Right forelimb (tissue), 1 donor: ENCODE measurements around the gene LILRA1.
"Not testable (repeated sequence)": the region's sequence is repeated elsewhere in the genome, so short reads cannot be mapped to it uniquely, and the experiment has no call there.

Experiments
- DNase-seq: peaks from one replicate; pipeline ENCODE4 v3.0.0-alpha.2; 2018

LILRA1 gene

DNA sequence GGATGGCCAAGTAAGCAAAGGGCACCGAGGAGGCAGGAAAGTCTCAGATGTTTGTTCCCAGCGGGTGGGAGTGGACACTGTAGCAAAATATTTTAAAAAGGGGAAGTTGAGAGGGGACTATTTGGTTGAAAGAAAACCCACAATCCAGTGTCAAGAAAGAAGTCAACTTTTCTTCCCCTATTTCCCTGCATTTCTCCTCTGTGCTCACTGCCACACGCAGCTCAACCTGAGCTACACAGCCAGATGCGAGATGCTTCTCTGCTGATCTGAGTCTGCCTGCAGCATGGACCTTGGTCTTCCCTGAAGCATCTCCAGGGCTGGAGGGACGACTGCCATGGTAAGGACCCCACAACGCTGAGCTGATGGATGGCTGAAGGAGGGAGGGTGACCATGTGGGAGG lies at the start of gene LILRA1:
Gene LILRA1 (plus strand): TSS at position 188 of the 400 bp plus-strand sequence. CDS start 613 bp downstream, outside the sequence.
- not testable (repeated sequence) for DNase-seq

DNA sequence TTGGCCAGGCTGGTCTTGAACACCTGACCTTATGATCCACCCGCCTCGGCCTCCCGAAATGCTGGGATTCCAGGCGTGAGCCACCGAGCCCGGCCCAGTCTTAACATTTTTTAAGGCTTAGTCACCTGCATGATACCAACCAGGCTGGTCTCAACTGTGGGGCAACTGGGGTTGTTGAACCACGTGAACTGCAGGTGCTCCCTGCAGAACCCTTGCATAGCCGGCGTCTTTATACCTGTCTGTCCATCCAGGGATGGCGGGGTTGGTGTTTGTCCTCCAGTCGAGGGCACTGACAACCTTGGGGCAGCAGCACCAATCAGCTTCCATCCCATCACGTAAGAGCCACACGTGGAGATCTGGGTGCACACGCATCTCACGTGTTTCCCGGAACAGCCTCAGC lies 44.6 kb upstream of the LILRA1 start:
- no peak for DNase-seq

DNA sequence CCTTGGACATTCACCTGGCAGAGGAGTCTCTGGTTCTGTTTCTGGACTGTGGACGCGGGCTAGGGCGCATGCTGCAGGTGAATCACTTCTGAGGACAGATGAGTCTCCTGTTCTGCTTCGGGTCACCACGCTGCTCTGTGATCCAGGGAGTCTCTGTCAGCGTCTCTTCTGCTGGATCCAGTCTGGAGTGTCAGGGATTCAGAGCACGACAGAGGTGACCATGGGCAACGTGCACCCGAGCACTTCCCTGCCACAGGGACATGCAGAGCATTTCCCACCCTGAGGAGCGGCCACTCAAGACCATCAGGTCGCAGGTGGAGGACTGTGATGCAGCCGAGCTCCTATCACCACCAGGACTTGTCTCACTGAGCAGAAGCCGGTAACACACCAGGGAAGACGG lies 44.2 kb upstream of the LILRA1 start:
- no peak for DNase-seq

DNA sequence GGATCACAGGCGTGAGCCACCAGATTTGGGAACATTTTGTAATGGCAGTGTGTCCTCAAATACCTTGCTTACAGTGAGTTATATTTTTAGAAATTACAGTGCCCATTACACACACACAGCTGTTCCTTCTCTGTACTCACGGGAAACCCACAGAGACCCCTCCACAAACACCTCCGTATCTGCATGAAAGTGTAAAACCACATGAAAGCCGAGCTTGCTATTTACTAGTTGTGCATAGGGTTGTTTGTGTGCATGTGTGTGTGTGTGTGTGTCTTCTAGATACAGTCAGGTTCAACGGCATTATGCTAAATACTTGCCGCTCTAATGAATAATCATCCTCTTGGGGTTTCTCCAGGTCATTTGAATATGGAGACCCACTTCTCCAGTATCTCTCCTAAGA lies 42.1 kb upstream of the LILRA1 start:
- no peak for DNase-seq

DNA sequence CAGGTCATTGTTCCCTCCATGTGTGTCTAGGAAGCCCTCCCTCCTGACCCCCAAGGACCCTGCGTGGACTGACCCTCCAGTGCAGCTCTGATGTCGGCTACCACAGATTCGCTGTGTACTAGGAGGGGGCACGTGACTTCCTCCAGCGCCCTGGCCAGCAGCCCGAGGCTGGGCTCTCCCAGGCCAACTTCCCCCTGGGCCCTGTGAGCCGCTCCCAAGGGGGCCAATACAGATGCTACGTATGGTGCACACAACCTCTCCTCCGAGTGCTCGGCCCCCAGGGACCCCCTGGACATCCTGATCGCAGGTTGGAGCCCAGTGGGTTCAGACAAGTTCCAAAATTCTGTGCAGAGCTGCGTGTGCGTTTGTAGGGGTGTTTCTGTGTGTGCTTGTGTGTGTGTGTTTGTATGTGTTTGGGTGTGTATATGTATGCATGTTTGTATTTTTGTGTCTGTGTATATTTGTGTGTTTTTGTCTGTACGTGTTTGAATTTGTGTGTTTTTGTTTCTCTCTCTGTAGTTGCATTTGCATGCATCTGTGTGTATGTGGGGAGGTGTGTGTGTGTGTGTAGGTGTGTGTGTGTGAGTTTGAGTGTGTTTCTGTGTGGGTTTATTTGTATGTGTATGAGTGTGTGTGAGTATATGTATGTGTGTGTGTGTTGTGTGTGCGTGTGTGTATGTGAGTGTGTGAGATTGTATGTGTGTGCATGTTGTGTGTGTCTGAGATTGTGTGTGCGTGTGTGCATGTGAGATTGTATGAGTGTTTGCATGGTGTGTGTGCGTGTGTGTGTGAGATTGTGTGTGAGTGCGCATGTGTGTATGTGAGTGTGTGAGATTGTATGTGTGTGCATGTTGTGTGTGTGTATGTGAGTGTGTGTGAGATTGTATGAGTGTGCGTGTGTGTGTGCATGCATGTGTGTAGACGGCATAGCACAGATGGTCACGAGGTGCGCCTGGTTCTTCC lies 41.2 kb upstream of the LILRA1 start:
- DNase-seq, result no peak

DNA sequence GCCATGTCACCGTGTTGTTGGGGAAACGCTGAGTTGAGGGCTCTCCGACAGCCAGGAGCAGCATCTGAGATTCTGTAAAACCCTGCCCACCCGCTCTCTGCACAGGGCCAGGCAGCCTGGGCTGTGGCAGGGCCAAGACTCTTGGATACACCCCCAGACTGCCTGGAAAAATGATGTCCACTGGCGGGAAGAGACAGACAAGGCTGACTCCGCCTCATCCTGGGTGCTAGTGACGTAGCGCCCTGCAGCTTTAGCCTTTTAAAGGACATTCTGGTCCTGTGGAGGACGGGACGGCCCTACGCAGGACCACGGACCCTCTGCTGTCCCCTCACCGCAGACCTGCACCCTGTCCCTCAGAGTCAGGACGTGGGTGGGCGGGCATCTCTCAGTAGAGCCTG lies 40.5 kb upstream of the LILRA1 start:
- no peak for DNase-seq

DNA sequence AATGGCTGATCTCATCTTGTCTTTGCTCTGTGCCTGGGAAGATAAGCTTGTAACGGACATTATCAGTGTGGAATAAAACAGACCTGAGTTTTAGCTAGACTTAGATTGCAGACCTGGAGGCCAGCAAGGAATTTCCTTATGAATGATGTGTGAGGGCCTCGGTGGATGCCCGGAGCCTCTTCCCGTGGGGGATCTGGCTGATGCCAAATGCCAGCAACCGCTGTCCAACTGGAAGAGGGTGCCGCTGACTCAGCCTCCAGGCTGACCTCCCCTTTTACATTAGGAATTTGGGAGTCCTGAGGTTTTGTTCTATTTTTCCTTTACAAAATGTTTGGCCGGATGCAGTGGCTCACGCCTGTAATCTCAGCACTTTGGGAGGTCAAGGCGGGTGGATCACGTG lies 39.4 kb upstream of the LILRA1 start:
- DNase-seq, result no peak

DNA sequence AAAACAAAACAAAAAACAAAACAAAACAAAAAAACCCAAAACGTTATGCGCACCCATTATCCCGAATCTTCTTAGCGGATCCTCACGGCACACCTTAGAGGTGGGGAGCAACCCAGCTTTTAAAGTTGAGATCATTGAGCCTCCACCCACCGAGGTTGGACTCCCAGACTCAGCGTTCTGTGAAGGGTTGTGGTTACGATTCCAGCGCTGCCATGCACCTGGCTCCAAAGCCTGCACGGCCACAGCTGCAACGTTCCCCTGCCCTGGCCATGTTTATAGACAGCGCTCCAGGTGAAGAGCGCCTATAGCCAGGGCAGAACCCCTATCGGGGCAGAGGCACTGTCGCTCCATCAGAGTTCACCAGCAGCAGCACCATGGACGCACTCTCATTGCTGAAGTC lies 38.5 kb upstream of the LILRA1 start:
- DNase-seq, result no peak

DNA sequence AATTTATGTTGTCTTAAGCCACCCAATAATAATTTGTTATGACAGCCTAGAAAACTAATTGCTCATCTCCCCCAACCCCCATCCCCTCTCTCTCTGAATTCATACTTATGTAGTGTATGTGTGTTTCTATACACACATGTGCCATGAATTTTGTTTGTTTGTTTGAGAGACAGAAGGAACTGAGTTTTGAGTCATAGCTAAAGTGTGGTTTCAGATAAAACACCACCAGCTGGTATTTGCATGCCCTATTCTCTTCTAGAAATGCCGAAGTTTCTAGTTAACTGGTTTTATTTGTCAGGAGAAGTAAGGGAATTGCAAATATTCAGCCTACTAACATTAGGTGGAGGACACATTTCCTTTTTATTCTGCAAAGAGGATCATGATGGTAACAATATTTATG lies 37.2 kb upstream of the LILRA1 start:
- no peak for DNase-seq

DNA sequence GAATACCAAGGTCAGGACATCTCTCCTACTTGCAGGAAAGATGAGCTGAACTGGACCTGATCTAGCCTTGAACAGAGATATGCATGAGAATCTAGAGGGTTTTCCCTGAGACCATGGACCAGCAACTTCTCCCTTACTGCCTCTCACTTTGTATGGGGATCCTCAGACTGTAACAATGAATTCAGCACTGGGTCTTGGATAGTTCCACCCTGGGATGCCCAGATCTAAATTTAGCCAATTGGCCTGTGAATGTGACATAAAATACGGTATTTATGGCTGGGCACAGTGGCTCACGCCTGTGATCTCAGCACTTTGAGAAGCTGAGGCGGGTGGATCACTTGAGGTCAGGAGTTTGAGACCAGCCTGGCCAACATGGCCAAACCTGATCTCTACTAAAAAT lies 35.1 kb upstream of the LILRA1 start:
- no peak for DNase-seq

DNA sequence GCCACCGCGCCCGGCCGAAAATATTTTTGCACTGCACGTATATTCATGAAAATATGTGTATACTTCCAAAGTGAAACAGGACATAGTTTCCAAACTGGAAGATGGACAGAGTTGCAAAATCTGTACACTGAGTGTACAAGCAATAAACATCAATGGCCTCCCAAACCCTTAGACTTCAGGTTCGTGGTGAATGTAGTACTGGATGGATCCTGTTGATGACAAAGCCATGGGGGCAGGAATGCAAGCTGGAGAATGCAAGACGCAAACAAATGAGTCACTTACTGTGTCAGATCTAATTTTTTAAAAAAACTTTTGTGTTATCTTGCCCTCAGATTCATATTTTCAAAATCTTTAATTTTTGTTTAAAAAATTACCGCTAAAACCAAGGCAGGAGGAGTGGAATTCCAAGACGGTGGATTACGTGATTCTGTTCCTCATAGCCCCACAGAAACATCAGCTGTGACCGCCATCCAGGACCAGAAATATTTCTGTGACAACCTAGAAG lies 32.5 kb upstream of the LILRA1 start:
- DNase-seq, result no peak

DNA sequence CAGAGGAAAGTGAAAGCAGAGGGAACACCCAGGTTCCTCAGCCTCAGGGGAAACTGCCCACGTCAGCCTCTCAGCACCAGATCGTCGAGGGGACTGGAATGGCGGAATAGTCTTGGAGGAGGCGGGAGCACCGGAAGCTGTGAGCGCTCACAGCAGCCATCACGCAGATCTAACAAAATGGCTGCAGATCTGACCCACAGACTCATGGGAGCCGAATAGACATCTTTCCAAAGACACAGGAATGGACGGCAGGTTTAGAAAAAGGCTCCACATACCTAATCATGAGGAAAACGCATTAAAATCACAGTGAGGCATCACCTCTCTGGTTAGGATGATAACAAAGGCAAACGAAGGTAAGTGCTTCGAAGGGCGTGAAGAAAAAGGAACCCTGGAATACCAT lies 31.6 kb upstream of the LILRA1 start:
- no peak for DNase-seq

DNA sequence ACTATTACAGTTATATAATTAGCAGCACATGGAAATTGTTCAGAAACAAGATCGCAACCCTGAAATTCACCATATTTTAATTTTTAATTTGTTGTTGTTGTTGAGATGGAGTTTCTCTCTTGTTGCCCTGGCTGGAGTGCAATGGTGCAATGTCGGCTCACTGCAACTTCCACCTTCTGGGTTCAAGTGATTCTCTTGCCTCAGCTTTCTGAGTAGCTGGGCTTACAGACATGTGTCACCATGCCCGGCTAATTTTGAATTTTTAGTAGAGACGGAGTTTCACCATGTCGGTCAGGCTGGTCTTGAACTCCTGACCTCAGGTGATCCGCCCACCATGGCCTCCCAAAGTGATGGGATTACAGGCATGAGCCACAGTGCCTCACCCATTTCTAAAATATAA lies 30.2 kb upstream of the LILRA1 start:
- not testable (repeated sequence) for DNase-seq

DNA sequence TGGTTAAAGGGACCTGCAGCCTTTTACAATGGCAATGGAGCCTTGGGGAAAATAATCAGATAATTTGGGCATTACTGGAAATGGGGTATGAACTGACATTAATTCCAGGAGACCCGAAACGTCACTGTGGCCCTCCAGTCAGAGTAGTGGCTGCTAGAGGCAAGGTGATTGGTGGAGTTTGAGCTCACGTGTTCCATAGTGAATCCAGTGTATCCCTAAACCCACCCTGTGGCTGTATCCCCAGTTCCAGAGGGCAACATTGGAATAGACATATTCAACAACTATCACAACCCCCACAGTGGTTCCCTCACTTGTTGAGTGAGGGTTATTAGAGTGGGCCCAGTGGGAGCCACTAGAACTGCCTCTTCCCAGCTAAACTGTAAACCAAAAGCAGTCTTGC lies 23.1 kb upstream of the LILRA1 start:
- no peak for DNase-seq

DNA sequence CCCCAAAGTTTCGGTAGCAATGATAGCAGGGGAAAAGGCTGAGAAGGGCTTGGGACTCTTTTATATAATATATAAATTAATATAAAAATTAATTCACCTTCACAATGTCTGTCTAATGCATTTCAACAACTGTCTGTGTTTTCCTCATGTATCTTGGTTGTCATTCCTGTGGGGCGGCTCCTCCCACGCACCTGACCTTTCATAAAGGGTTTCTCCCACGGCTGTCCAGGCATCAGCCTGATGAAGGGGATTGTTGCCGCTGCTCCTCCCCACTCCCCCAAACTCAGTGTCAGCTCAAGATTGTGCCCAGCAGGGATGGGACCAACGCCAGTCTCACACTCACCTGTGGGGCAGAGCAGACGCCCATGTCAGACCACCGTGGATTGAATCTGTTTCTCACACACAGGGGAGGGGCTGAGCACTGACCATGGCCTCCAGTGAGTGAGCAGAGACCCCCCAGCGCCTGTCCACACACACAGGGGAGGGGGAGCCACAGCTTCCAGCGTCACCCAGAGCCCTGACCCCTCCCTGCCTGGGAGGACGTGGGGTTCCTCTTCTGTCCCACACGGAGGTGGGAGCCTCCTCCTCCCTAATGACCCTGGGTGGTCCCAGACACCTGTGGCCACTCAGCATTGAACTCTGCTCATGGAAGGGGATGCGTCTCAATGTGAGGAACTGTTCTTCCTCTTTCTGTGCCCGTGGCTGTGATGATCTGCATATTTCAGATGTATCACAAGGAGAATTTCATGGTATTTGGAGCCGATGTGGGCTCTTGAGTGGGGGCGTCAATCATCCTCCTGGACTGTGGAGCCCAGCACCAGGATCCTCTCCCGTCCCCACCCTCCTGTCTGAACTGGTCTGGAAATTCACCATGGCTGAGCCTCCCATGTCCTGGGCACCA lies 21.5 kb upstream of the LILRA1 start:
- not testable (repeated sequence) for DNase-seq

DNA sequence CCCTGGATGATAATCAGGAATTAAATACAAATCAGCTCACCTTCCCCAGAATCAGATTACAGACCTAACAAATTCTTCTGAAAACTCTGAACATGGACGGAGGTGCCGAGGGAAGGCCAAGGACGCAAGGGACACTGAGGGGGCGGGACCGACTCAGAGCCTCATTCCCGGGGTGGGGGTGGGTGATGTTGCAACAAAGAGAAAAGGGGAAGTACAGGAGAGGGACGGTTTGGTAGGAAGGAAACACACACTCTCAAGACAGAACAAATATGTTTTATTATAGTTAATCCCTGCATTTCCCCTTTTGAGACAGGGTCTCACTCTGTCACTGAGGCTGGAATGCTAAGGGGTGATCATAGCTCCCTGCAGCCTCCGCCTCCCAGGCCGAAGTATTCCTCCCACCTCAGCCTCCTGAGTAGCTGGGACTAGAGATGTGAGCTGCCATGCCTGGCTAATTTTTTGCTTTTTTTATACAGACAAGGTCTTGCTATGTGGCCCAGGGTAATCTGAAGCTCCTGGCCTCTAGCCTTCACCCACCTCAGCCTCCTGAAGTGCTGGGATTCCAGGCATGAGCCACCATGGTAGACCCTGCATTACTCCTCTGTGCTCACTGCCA lies 20.6 kb upstream of the LILRA1 start:
- no peak for DNase-seq

DNA sequence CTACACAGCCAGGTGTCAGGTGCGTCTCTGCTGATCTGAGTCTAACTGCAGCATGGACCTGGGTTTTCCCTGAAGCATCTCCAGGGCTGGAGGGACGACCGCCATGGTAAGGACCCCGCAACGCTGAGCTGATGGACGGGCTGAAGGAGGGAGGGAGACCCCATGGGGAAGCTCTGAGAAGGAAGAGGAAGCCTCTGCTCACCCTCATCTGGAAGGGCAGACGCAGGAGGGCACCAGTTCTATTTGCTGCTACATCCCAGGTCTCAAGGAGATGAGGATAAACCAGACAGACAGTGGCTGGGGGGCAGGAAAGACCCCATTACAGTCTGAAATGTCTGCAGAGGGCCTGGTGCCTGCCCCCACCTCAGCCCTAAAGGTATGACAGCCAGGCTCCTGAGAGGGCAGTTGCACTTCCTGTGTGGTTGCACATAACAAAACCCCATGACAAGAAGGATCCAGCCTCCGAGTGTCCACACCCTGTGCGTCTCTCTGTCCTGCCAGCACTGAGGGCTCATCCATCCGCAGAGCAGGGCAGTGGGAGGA lies 20.0 kb upstream of the LILRA1 start, which contains the start of gene LILRA2:
Gene LILRA2 (plus strand): TSS at position 461 of the 543 bp plus-strand sequence. CDS start 89 bp downstream, outside the sequence.
- DNase-seq, result no peak

DNA sequence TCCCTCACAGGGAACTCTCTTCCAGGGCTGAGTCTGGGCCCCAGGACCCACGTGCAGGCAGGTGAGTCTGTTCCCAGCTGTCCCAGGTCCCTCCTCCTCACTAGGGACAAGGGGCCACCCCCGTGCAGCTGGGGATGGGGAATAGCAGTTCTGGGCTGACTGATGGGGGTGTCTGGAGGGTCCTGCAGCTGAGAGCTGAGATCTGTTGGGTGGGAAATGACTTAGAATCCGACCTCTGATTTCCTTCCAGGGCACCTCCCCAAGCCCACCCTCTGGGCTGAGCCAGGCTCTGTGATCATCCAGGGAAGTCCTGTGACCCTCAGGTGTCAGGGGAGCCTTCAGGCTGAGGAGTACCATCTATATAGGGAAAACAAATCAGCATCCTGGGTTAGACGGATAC lies 19.4 kb upstream of the LILRA1 start:
- DNase-seq, result no peak

DNA sequence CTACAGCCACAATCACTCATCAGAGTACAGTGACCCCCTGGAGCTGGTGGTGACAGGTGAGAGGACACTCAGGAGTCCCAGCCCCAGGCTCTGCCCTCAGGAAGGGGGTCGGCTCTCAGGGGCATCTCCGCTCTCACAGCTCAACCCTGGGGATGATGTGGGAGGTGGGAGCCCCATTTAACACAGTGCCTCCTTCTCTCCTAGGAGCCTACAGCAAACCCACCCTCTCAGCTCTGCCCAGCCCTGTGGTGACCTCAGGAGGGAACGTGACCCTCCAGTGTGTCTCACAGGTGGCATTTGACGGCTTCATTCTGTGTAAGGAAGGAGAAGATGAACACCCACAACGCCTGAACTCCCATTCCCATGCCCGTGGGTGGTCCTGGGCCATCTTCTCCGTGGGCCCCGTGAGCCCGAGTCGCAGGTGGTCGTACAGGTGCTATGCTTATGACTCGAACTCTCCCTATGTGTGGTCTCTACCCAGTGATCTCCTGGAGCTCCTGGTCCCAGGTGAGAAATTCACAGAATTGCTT lies 18.8 kb upstream of the LILRA1 start:
- DNase-seq, result no peak

DNA sequence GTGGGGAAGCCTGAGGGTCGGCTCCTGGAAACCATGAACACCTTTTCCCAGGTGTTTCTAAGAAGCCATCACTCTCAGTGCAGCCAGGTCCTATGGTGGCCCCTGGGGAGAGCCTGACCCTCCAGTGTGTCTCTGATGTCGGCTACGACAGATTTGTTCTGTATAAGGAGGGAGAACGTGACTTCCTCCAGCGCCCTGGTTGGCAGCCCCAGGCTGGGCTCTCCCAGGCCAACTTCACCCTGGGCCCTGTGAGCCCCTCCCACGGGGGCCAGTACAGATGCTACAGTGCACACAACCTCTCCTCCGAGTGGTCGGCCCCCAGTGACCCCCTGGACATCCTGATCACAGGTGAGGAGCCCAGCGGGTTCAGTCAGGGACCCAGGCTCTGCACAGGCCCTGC lies 18.2 kb upstream of the LILRA1 start:
- not testable (repeated sequence) for DNase-seq

DNA sequence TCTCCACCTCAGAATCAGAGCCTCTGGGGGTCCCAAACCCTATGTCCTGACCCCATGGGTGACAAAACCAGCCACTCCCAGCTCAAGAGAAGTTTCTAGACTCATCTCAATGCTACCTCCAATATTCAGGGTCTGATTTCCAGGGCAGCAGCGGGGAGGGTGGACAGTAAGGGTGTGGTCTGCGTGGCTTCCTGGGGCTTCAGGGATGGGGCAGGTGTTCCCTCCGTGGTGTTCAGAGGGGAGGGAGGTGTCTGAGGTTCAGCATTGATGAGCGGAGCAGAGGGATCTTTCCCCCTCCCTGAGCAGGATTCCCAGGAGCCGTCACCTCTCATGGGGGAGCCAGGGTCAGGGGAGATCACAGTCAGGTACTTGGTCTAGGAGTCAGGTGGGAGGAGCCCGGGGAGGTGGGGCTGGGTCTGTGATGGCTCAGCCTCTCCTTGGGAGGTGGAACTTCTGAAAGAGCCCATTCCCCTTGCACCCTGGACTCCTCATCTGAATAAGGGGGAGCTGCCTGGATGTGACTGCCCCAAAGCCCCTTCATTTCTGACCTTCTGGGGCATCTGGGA lies 16.9 kb upstream of the LILRA1 start:
- no peak for DNase-seq

DNA sequence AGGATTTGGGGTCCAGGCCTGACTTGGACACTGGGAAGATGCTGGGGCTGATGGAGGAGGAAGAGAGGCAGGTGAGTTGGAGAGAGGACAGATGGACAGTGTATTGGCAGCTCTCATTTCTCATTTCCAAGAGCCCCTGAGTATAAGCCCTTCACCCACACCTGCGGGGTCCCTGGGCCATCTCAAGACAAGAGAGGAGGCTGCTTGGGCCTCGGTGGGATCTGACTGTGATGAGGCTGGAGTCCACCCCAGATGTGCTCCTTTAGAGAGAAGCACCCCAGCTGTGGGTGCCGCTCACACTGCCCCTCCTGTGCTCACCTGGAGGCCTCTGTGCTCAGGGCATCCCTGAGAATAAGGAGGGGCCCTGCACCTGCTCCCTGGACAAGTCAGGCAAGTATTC lies 16.1 kb upstream of the LILRA1 start:
- DNase-seq, result no peak
